GM23338 (cell line): ENCODE data around the gene GRID2. TPM values are rescaled to one million over a fixed set of nuclear protein-coding genes. Genes with fewer than 3 reads are reported as not detected.

Source experiments
- ATAC-seq: fragments of 200-7000 bp; cut with Tn5 transposase; 3 replicates; pipeline ENCODE4 v1.9.1; 2020
- DNase-seq: peaks from one replicate; pipeline ENCODE4 v3.0.0-alpha.2; 2015; ENCODE audit warnings: low spot score
- H2AFZ ChIP-seq: fragments of 200-600 bp; sonication (generic); 2 replicates; pipeline ENCODE4 v1.8.0; 2016; ENCODE audit warnings: antibody characterized with exemption, mild to moderate bottlenecking, moderate library complexity
- H3F3A ChIP-seq: fragments of 200-600 bp; sonication (generic); replicated peaks from 2 replicates; pipeline ENCODE4 v1.8.0; 2017; ENCODE audit warnings: antibody characterized with exemption, mixed run types, low read depth
- H3K27ac ChIP-seq: fragments of 200-600 bp; sonication (generic); 2 replicates; pipeline ENCODE4 v1.6.1; 2016; ENCODE audit warnings: low read depth
- H3K27me3 ChIP-seq: fragments of 200-600 bp; sonication (generic); 2 replicates; pipeline ENCODE4 v1.8.0; 2016; ENCODE audit warnings: mild to moderate bottlenecking, mixed run types, moderate library complexity; ENCODE audit not compliant: insufficient read depth
- H3K36me3 ChIP-seq: fragments of 200-600 bp; sonication (generic); 2 replicates; pipeline ENCODE4 v1.8.0; 2016; ENCODE audit warnings: mild to moderate bottlenecking; ENCODE audit not compliant: insufficient read depth
- H3K4me1 ChIP-seq: fragments of 200-600 bp; sonication (generic); 2 replicates; pipeline ENCODE4 v1.8.0; 2016; ENCODE audit warnings: mild to moderate bottlenecking, moderate library complexity; ENCODE audit not compliant: insufficient read depth
- H3K4me2 ChIP-seq: fragments of 200-600 bp; sonication (generic); 2 replicates; pipeline ENCODE4 v1.7.1; 2017; ENCODE audit warnings: mixed run types
- H3K4me3 ChIP-seq: fragments of 200-600 bp; sonication (generic); 2 replicates; pipeline ENCODE4 v1.6.1; 2016; ENCODE audit warnings: mixed run types
- H3K79me2 ChIP-seq: fragments of 200-600 bp; sonication (generic); replicated peaks from 2 replicates; pipeline ENCODE4 v1.8.0; 2017; ENCODE audit warnings: mild to moderate bottlenecking; ENCODE audit not compliant: insufficient read depth
- H3K9me2 ChIP-seq: fragments of 200-600 bp; sonication (generic); 2 replicates; pipeline ENCODE4 v1.8.0; 2017; ENCODE audit not compliant: insufficient read depth
- H4K20me1 ChIP-seq: fragments of 200-600 bp; sonication (generic); replicated peaks from 2 replicates; pipeline ENCODE4 v1.8.0; 2017; ENCODE audit warnings: mild to moderate bottlenecking; ENCODE audit not compliant: insufficient read depth
- H3K27ac Mint-ChIP-seq: 2 replicates; pipeline ENCODE4 v1.8.0; 2020; ENCODE audit warnings: inconsistent platforms, mild to moderate bottlenecking, moderate library complexity, mixed read lengths
- H3K27me3 Mint-ChIP-seq: 3 replicates; pipeline ENCODE4 v1.8.0; 2022; ENCODE audit warnings: low read depth, mild to moderate bottlenecking, moderate library complexity, mixed read lengths, inconsistent platforms; ENCODE audit not compliant: insufficient read depth, poor library complexity
- H3K36me3 Mint-ChIP-seq: 3 replicates; pipeline ENCODE4 v1.8.0; 2021; ENCODE audit warnings: low read depth, mild to moderate bottlenecking, inconsistent platforms, moderate library complexity, mixed read lengths
- H3K4me1 Mint-ChIP-seq: 3 replicates; pipeline ENCODE4 v1.8.0; 2020; ENCODE audit warnings: mild to moderate bottlenecking, inconsistent platforms, mixed read lengths
- H3K4me3 Mint-ChIP-seq: 3 replicates; pipeline ENCODE4 v1.8.0; 2021; ENCODE audit warnings: moderate library complexity, mild to moderate bottlenecking, inconsistent platforms, mixed read lengths
- H3K9me3 Mint-ChIP-seq: 3 replicates; pipeline ENCODE4 v1.8.0; 2020; ENCODE audit warnings: moderate library complexity, mild to moderate bottlenecking, inconsistent platforms, mixed read lengths
- CREB1 ChIP-seq: fragments of 250-450 bp; sonication (Bioruptor Pico); IDR thresholded peaks from 2 replicates; pipeline ENCODE4 v1.5.0; 2020; ENCODE audit warnings: low read depth, mild to moderate bottlenecking, moderate library complexity
- CTCF ChIP-seq, 2 experiments: fragments of 200-600 bp in 1 of 2; sonication (generic) in 1 of 2; conservative IDR thresholded peaks; 2 replicates each; pipeline versions ENCODE4 v1.5.1 to v1.6.1; 2016 to 2017; ENCODE audit warnings: antibody characterized with exemption in 2 of 2, low read depth in 2 of 2, mild to moderate bottlenecking in 2 of 2, moderate library complexity in 1 of 2
- EZH2 ChIP-seq: fragments of 200-600 bp; sonication (generic); IDR thresholded peaks from one replicate; pipeline ENCODE4 v1.8.0; 2017; ENCODE audit warnings: antibody characterized with exemption, mild to moderate bottlenecking, low read depth; ENCODE audit not compliant: unreplicated experiment
- EZH2phosphoT487 ChIP-seq: fragments of 200-600 bp; sonication (generic); IDR thresholded peaks from one replicate; pipeline ENCODE4 v1.8.1; 2018; ENCODE audit warnings: antibody characterized with exemption; ENCODE audit not compliant: unreplicated experiment
- JUNB ChIP-seq: IDR thresholded peaks from one replicate; pipeline ENCODE4 v1.6.1; 2016; ENCODE audit warnings: antibody characterized with exemption; ENCODE audit not compliant: unreplicated experiment
- NANOG ChIP-seq: IDR thresholded peaks from 2 replicates; pipeline ENCODE4 v1.6.1; 2016; ENCODE audit warnings: antibody characterized with exemption, borderline replicate concordance
- STAT1 ChIP-seq: IDR thresholded peaks from one replicate; pipeline ENCODE4 v1.6.1; 2016; ENCODE audit warnings: antibody characterized with exemption; ENCODE audit not compliant: unreplicated experiment
- ZNF331 ChIP-seq: fragments of 250-450 bp; sonication (Bioruptor Pico); IDR thresholded peaks from 2 replicates; pipeline ENCODE4 v1.5.0; 2020; ENCODE audit warnings: low read depth, mild to moderate bottlenecking, moderate library complexity
- ZNF462 ChIP-seq: fragments of 250-450 bp; sonication (Bioruptor Pico); IDR thresholded peaks from 2 replicates; pipeline ENCODE4 v1.5.0; 2020; ENCODE audit warnings: mild to moderate bottlenecking, moderate library complexity
- polyA plus RNA-seq: library from polyadenylated mRNA; unstranded; fragments of >200 nt; fragmentation: Nextera tagmentation; extraction: Ambion mirVana; gene quantifications from 2 replicates; pipeline ENCODE4 v1.2.1, GENCODE V29; 2016
- total RNA-seq: library from RNA; depleted of rRNA; stranded (reverse); fragments of >200 nt; shearing (Covaris generic); gene quantifications from 2 replicates; pipeline ENCODE4 v1.2.3, GENCODE V29; 2014

The GRID2 gene
- total and polyA plus RNA-seq, 2 experiments from 2014 or later = 19.9 to 65.4 TPM

- Histone ChIP-seq H3K27ac (no peak overlapping the region), H3K4me3 (no peak overlapping the region), H3K4me1 (no peaks in the 10 kb centered on the region), H4K20me1 (no peaks in the 10 kb centered on the region), H3K9me2 (no peaks in the 10 kb centered on the region), H3K79me2 (no peaks in the 10 kb centered on the region), H3K27me3 (no peaks in the 10 kb centered on the region), H3K4me2 (no peak overlapping the region), H2AFZ (no peak overlapping the region), H3F3A (no peaks in the 10 kb centered on the region), H3K36me3 (no peaks in the 10 kb centered on the region)
- H3K27me3 Mint-ChIP-seq = no peaks in the 10 kb centered on the region
- H3K9me3 Mint-ChIP-seq = no peaks in the 10 kb centered on the region
- H3K4me3 Mint-ChIP-seq = no peak overlapping the region
- H3K27ac Mint-ChIP-seq = no peak overlapping the region
- ATAC-seq (no peak), DNase-seq (no peak)
- H3K36me3 Mint-ChIP-seq = no peaks in the 10 kb centered on the region
- no peaks in the 10 kb centered on the region for H3K4me1 Mint-ChIP-seq
- no peak for TF ChIP-seq EZH2phosphoT487
- TF ChIP-seq EZH2 = no peak
- TF ChIP-seq CREB1 = no peak
- no peak for TF ChIP-seq NANOG
- no peak for TF ChIP-seq STAT1
- no peak for TF ChIP-seq ZNF331 (CRISPR knock-in tag)
- TF ChIP-seq JUNB = no peak
Measured at GRCh38 chr4:93568758-93569157, 1265.0 kb downstream of the GRID2 start.

DNA sequence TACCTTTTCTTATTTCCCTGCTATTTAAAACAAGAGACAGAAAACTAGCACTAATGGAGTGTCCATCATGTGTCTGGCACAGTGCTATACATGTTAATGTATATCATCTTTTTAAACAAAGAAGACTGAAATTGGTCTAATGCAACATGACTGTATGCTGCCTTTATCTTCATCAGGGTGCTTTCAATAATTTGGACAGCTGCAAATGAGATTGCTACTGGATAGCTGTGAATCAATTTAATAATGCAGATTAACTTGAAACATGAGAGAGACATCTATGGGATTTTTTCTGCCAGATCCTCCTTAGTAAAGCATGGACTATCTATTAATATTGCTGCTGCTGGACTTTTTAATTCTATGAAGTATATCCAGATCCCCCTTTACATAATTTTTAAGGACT, 1269.5 kb downstream of the GRID2 start:
- no peak for ATAC-seq
- H3K9me2 ChIP-seq = no peaks in the 10 kb centered on the region
- Mint-ChIP-seq H3K36me3 (no peaks in the 10 kb centered on the region), H3K4me1 (no peaks in the 10 kb centered on the region), H3K27ac (no peak overlapping the region), H3K27me3 (no peaks in the 10 kb centered on the region), H3K9me3 (no peaks in the 10 kb centered on the region), H3K4me3 (no peak overlapping the region)
- H3K4me1 ChIP-seq = no peaks in the 10 kb centered on the region
- H3K79me2 ChIP-seq = no peaks in the 10 kb centered on the region
- no peaks in the 10 kb centered on the region for H4K20me1 ChIP-seq
- H3F3A ChIP-seq = no peaks in the 10 kb centered on the region
- no peaks in the 10 kb centered on the region for H3K27me3 ChIP-seq
- no peak overlapping the region for H2AFZ ChIP-seq
- no peaks in the 10 kb centered on the region for H3K36me3 ChIP-seq
- no peak overlapping the region for H3K4me3 ChIP-seq
- H3K27ac ChIP-seq = no peak overlapping the region
- no peak for TF ChIP-seq CTCF (conservative IDR thresholded peaks at IDR 0.05; ENCODE audit: low read depth in 2 of 2)
- TF ChIP-seq NANOG = no peak
- no peak for TF ChIP-seq ZNF462 (CRISPR knock-in tag)
- no peak for TF ChIP-seq CREB1
- no peak for TF ChIP-seq EZH2
- TF ChIP-seq STAT1 = no peak
- TF ChIP-seq ZNF331 (CRISPR knock-in tag) = no peak
- no peak overlapping the region for H3K4me2 ChIP-seq
- no peak for DNase-seq
